VCaP (cell line): ENCODE data around the gene MYPOP.

Experiments used
- H3K27ac ChIP-seq: fragments of 450-650 bp; 2 replicates; pipeline ENCODE4 v1.5.1; 2017
- CTCF ChIP-seq: fragments of 450-650 bp; conservative IDR thresholded peaks from 2 replicates; pipeline ENCODE4 v1.5.1; 2017; ENCODE audit warnings: mild to moderate bottlenecking, moderate library complexity

Gene MYPOP

GRCh38 chr19:45906221-45906620 lies 3.8 kb upstream of the MYPOP start:
- no peak for TF ChIP-seq CTCF
- no peak overlapping the region for H3K27ac ChIP-seq

- TF ChIP-seq CTCF = no peak
- H3K27ac ChIP-seq = no peak overlapping the region
Observed at GRCh38 chr19:45905011-45905410, 2.6 kb upstream of the MYPOP start.

- no peak for TF ChIP-seq CTCF
- peak overlapping the region; percentile 82 for H3K27ac ChIP-seq
Observed at GRCh38 chr19:45902651-45903625, 525 bp upstream of the MYPOP start.

- peak overlapping the region; percentile 82; the same call in 1 of the 2 replicates for H3K27ac ChIP-seq
- no peak for TF ChIP-seq CTCF
Observed at GRCh38 chr19:45901432-45901911, 941 bp downstream of the MYPOP start.

- peak overlapping the region; percentile 82; the same call in 1 of the 2 replicates for H3K27ac ChIP-seq
- TF ChIP-seq CTCF = no peak
Observed at GRCh38 chr19:45900738-45901431, 1.5 kb downstream of the MYPOP start.

- H3K27ac ChIP-seq = no peak overlapping the region
- TF ChIP-seq CTCF = no peak
Observed at GRCh38 chr19:45899919-45900589, 2.4 kb downstream of the MYPOP start.

- no peak for TF ChIP-seq CTCF
- H3K27ac ChIP-seq = no peak overlapping the region
Observed at GRCh38 chr19:45899253-45899652, 3.2 kb downstream of the MYPOP start.
